GM12873 (cell line): ENCODE data around the gene FTL.

Experiments
- CTCF ChIP-seq: IDR thresholded peaks from 2 replicates; pipeline ENCODE4 v1.5.1; 2012; ENCODE audit warnings: low read depth, mild to moderate bottlenecking, moderate library complexity, low read length, control low read depth; ENCODE audit not compliant: insufficient read depth; ENCODE audit errors: missing control alignments

The FTL gene

GRCh38 chr19:48991011-48991609 lies 26.0 kb downstream of the FTL start:
- no peak for TF ChIP-seq CTCF

DNA sequence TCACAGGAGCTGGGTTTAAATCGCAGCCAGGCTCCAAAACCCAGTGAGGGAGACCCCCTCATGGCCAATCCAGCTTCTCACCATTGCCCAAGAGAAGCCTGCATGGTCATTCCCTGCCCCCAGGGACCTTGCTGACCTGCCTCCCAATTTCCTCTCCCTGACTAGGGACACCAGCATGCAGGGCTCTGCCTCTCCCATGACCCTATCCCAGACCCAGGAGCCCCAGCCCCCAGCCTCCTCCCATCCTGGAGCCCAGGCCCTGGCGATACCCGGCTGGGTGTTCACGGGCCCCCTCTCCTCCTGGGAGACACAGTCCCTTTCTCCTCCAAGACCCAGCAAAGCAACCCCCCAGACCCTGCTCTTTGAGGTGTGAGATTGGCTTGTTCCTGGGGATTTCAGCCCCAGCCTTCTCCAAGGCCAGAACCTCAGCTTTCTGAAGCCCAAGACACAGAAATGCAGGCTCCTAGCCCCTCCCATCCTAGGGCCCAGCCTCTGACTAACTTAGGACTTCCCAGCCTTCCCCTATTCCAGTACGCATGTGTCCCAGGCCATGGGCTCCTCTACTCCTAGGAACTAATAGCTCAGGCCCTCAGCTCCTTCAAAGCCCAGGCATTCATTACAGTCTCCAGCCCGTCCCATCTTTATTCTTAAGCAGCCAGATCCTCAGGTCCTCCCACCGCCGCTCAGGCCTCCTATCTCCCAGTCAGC lies 26.9 kb downstream of the FTL start:
- TF ChIP-seq CTCF: no peak

DNA sequence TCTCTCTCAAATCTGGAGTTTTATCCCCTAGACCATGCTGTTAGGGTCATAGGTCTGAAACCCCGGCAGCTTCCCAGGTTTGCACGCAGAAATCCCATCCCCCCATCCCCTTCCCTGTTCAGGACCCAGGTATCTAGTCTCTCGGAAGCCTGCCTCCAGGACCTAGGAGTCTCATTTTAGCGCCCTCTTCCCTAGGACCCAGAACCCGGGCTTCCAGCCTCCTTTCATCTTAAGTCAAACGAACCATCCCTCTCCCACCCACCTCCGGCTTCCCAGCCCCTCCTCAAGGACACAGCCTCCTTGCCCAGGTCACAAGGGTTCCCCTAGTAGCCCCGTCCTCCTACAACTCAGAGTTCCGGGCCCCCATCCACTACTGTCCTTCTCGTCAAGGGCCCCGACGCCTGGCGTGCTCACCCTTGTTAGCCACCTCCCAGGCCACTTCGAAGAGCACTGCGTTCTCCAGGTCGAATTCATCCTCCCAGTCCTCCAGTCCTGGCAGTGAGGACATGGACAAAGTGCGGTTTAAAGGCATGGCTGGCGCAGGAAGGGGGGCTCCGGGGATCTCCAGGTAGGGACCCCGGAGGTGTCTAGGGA lies 27.6 kb downstream of the FTL start:
- TF ChIP-seq CTCF: no peak

DNA sequence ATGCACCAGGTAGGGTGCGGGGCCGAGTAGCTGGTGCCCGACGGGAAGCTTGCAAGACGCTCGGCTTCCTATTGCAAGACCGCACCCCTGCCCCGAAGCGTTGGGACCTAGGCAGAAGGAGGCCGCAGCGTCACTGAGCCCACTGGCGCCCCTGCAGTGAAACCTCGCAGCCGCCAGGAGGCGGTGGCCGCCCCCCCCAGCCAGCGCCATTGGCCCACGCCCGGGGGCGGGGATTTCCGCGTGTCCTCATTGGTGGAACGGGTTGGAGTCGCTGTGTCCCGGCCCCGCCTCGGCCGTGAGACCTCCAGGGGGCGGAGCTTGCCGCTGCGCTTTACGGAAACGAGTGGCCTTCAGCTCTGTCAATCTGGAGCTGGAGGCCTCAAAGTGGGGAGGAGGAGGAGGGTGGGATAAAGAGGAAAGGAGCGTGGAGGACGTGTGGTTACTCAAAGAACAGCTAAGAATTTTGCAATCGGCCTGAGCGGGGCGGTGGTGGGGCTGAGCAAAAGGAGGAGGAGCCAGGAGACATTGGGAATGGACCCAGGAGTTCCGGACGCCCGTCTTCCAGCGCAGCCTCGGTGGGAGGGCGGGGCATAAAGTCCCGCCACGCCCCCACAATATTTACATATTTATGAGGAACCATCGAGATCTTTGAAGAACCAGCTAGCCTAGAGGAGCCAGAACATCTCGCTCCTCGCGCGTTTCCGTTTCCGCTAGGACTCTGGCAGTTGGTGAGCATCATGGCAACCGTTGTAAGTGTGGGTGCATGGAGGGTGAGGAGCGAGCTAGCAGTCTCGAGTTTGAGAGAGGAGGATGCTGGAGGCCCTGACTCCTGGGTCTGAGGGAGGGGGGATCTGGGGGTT lies 28.3 kb downstream of the FTL start, which contains the start of the genes GYS1 and RUVBL2:
Gene GYS1 (minus strand): TSS at position 135 of the 860 bp plus-strand sequence. CDS start 197 bp downstream, outside the sequence.
Gene RUVBL2 (plus strand): TSS at position 713 of the 860 bp plus-strand sequence. CDS start 25 bp downstream, at position 738.
- TF ChIP-seq CTCF: peak; percentile 96

DNA sequence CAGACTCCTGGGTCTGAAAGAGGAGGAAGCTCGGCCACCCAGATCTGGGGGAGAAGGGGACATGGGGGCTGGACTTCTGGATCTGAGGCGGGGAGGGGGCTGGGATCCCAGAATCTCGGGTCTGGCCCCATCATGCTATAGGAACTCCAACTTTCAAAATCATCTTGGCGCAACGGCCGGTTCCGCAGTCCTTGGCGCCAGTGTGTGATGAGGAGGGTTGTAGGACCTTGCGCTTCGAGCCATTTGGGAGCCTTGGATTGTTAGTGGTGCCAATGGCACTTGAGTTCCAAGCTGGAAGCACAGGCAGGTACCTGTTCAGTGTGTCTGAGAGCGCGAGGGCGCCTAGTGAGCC lies 28.9 kb downstream of the FTL start:
- TF ChIP-seq CTCF: no peak

GRCh38 chr19:48997972-48998371 lies 32.9 kb downstream of the FTL start:
- TF ChIP-seq CTCF: peak; percentile 70
